ENCODE data around the gene CELSR1.

Gene CELSR1

DNA sequence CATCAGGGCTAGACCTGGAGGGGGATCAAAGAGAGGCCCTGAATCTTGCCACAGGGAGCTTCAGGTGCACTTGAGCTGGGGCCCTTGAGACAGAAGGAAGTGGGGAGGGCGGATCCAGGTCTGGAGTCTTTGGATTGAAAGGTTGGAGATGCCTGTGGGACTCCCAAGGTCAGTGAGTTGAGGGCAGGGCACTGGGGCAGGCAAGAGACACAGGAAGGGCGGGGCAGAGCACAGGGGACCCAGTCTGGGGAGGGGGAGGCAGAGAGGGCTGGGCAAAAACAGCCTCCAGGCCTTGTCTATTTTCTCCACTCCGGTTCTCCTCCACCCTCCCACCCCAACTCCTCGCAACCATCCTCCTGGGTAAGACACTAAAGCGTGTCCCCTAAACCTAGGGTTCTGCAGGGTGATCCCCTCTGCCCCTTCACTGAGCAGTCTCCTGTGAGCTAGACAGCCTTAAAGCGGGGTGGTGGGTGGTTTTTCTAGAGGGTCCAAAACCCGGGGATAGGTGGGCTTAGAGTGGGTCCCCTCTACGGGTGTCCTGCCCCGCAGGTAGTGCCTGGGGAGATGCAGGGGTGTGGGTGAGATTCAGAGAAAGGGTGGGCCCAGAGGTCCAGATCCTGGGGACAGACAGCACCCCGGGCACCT lies 38.6 kb upstream of the CELSR1 start:
- FAIRE-seq, result no peak

DNA sequence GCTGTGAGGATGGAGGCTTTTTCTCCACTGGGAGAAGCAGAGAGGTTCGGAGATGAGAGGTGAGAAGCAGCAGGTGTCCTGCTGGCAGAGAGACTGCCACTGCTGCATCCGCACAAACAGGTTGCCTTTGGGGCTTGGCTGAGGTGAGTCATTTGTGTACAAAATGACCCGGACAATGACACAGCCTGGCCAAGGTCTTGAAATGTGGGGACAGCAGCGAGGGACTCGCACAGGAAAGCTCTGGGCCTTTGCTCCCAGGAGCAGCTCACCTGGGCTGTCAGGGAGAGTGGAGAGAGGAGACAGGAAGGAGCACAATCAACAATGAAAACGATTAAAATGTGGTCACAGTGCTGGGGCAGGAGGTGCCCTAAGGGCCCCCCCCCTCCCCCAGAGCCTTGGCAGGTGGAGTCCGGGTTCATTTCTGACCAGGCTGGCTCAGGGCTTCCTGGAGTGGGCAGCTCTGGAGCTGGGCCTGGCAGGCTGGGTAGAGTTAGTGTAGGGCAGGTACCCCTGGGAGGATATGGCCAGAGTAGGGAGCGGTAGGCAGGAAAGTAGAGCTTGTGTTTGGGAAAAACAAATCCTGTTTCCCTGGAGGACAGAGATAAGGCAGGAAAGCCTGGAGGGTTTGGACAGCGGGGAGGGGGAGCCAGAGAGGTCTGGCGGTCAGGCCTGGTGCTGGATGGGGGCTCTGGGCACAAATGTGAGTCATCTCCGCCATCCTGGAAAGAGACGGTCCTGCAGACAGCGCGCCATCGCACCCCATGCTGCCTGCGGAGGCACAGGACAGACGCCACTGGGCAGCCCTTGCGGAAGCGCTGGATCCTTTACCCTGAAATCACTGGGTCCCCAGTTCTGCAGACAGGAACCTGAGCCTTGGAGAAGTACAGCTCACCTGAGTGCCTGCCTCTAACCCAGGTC lies 37.8 kb upstream of the CELSR1 start:
- FAIRE-seq, result no peak

GRCh38 chr22:46574438-46574992 lies 37.1 kb upstream of the CELSR1 start:
- no peak for FAIRE-seq

- FAIRE-seq, result no peak
Measured at GRCh38 chr22:46573781-46574437, 36.5 kb upstream of the CELSR1 start.

- FAIRE-seq, result no peak
Measured at GRCh38 chr22:46572911-46573780, 35.7 kb upstream of the CELSR1 start.

GRCh38 chr22:46571642-46572250 lies 34.3 kb upstream of the CELSR1 start:
- FAIRE-seq, result no peak

DNA sequence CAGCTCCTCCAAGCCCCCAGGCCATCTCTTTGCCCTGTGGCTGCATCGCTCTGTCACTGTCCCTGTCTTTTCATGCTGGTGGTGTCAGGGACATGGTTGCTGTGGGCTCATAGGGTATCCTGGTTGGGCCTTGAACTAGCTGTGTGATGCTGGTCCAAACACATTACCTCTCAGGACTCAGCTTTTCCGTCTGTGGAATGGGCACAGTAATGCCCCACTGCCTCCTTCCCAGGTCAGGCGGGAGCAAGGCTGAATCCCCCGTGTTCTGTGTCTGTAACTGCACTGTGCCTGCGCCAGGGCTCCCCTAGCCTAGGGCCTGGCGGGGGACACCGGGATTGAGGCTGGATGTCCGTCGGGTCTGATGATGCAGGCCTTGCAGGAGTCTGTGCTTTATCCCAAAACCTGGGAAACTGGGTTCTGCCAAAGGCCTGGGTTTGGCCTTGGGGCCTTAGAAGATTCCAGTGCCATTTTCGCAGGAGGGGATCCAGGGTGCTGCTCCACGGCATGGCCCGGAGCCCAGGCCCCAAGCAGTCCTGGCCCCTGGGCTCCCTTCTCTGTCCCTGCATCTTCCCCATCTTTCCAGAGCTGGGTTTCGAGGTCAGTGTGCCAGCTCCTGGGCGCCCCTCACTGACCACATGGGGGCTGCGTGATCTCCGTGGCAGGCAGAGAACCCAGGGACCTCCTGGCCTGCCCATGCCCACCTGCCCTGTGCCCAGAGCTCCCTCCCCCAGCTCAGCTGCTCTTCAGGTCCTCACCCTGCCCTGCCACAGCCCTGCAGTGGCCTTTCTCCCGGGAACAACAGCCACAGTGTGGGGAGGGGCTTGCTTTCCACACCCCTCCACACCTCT lies 32.7 kb upstream of the CELSR1 start:
- FAIRE-seq, result no peak

GRCh38 chr22:46569055-46569847 lies 31.8 kb upstream of the CELSR1 start:
- no peak for FAIRE-seq

DNA sequence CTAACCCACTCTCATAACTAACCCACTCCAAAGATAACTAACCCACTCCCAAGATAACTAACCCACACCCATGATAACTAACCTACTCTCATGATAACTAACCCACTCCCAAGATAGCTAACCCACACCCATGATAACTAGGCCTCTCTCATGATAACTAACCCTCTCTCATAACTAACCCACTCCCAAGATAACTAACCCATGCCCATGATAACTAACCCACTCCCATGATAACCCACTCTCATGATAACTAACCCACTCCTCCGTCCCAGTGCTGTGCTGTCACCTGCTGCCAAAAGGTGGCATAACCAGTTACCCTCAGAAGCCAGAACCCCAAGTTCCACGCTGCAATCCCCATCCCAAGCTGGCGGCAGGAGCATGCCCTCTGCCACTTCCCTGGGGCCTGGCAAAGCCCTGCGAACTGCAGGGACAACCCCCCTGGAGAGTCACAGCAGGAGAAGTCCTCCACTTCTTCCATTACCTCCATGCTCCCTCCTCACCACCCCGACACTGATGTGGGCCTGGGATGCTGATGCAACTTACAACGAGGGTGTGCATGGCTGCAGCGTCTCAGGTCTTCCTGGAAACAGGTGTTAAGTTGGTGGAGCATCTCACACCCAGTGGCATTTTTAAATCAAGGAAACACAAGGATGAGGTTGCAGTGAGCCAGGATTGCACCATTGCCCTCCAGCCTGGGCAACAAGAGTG lies 30.8 kb upstream of the CELSR1 start:
- no peak for FAIRE-seq

GRCh38 chr22:46567471-46567870 lies 30.1 kb upstream of the CELSR1 start:
- no peak for FAIRE-seq

DNA sequence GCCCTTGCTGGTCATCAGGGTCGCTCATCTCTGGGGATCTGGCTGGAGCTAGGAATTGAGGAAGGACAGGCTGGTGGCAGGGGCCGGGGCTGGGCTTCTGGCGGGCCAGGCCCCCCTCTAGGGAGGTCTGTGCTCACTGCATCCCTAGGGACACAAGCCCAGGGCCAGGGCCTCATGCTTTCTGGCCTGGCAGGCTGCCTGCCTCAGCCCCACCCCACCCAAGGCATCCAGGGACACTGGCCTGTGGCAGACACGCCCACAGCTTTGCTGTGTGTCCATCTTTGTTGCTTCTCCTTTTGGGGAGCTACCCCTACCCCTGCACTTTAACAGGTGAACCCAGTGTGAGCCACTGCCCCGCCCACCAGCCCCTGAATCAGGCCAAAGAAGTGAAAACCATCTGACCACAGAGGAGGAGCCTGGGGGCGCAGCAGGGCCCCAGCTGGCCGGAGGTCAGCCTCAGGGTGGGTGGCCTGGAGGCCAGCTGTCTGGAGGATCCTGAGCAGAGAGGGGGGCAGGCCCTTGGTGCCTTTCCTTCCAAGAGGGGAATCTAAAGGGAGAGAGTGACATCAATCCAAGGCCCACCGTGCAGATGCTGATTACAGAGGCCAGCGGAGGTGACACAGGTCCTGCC lies 26.8 kb upstream of the CELSR1 start:
- no peak for FAIRE-seq

- no peak for FAIRE-seq
Measured at GRCh38 chr22:46563381-46564083, 26.1 kb upstream of the CELSR1 start.

GRCh38 chr22:46561435-46561905 lies 24.1 kb upstream of the CELSR1 start:
- FAIRE-seq, result no peak

DNA sequence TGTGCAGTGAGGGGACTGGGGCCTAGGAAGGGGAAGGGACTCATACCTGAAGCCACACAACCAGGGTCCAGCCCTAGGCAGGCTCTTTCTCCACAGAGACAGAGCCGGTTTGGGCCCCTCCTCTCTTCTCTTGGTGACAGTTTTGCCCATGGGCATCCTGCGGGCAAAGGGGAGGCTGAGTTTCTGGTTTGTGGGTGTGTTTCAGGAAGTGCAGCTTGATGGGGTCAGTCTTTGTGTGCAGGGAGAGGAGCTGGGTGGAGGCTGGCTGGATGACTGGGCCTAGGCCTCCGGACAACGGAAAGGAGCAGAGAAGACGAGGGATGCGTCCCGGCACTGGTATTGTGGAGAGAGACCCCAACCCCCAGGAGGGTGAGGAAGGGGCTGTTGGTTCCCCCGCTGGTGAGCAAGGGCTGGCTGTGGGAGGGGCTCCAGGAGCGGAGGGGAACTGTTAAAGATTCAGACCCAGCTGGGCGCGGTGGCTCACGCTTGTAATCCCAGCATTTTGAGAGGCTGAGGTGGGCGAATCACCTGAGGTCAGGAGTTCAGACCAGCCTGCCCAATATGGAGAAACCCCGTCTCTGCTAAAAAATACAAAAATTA lies 23.4 kb upstream of the CELSR1 start:
- no peak for FAIRE-seq

- FAIRE-seq, result no peak
Measured at GRCh38 chr22:46557736-46558480, 20.5 kb upstream of the CELSR1 start.

DNA sequence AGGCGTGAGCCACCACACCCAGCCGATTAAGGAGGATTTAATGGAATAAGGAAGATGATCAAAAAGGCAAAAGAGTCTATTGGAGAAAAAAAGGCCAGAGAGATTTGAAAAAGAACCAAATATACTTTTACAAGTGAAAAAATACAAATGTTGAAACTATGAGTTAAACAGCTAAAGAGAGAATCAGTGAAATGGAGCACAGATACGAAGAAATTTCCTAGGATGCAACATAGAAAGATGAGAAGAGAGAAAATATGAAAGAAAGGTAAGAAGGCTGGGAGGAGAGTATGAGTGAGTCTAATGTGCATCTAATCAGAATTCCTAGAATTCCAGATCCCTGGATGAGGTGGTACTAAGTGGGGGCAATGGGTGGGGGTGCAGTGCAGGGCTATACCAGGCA lies 19.4 kb upstream of the CELSR1 start:
- no peak for FAIRE-seq

- FAIRE-seq, result no peak
Measured at GRCh38 chr22:46553189-46553588, 15.8 kb upstream of the CELSR1 start.

Data from endometrium (tissue), 2 donors.